Mesenchymal stem cell (in vitro differentiated cells and primary cell): ENCODE data around the gene PDZD2.

Experiments
- DNase-seq: peaks from one replicate; pipeline ENCODE4 v3.0.0-alpha.2; 2013
- H2AFZ ChIP-seq: one replicate; pipeline ENCODE4 v1.6.1; 2013; ENCODE audit warnings: low read depth, mild to moderate bottlenecking, control low read depth, inconsistent platforms, low read length, moderate library complexity
- H2AK5ac ChIP-seq: 2 replicates; pipeline ENCODE4 v1.6.1; 2013; ENCODE audit warnings: low read length, moderate library complexity, mild to moderate bottlenecking, inconsistent platforms; ENCODE audit not compliant: severe bottlenecking
- H2BK120ac ChIP-seq: one replicate; pipeline ENCODE4 v1.6.1; 2013; ENCODE audit warnings: low read depth, mild to moderate bottlenecking, inconsistent platforms, low read length, moderate library complexity
- H2BK12ac ChIP-seq, 2 experiments: one replicate each; pipeline ENCODE4 v1.6.1; 2013; ENCODE audit warnings: inconsistent platforms in 2 of 2, low read length in 2 of 2, mild to moderate bottlenecking in 2 of 2, moderate library complexity in 2 of 2, control low read depth in 1 of 2
- H2BK15ac ChIP-seq: one replicate; pipeline ENCODE4 v1.6.1; 2013; ENCODE audit warnings: mild to moderate bottlenecking, low read depth, inconsistent platforms; ENCODE audit not compliant: poor library complexity, severe bottlenecking
- H2BK5ac ChIP-seq: 2 replicates; pipeline ENCODE4 v1.6.1; 2013; ENCODE audit warnings: low read depth, mild to moderate bottlenecking, low read length, control low read depth, inconsistent platforms; ENCODE audit not compliant: poor library complexity, severe bottlenecking
- H3K14ac ChIP-seq, 2 experiments: one replicate each; pipeline ENCODE4 v1.6.1; 2013; ENCODE audit warnings: inconsistent platforms in 2 of 2, low read length in 2 of 2, control low read depth in 1 of 2, mild to moderate bottlenecking in 1 of 2, moderate library complexity in 1 of 2
- H3K18ac ChIP-seq, 2 experiments: one replicate each; pipeline ENCODE4 v1.6.1; 2013; ENCODE audit warnings: inconsistent platforms in 2 of 2, low read length in 2 of 2, control low read depth in 1 of 2, low read depth in 1 of 2, mild to moderate bottlenecking in 1 of 2
- H3K23ac ChIP-seq, 2 experiments: one replicate each; pipeline ENCODE4 v1.6.1; 2013; ENCODE audit warnings: inconsistent platforms in 2 of 2, low read length in 2 of 2, mild to moderate bottlenecking in 2 of 2, moderate library complexity in 2 of 2, control low read depth in 1 of 2
- H3K27ac ChIP-seq: 2 replicates; pipeline ENCODE4 v1.5.1; 2013; ENCODE audit warnings: mild to moderate bottlenecking, moderate library complexity, low read length, control low read depth, inconsistent platforms; ENCODE audit not compliant: poor library complexity, severe bottlenecking
- H3K27me3 ChIP-seq, 2 experiments: 2 replicates each; pipeline versions ENCODE4 v1.6.1 to v1.7.0; 2013; ENCODE audit warnings: low read length in 2 of 2, mild to moderate bottlenecking in 2 of 2, moderate library complexity in 2 of 2, control low read depth in 1 of 2, inconsistent platforms in 1 of 2; ENCODE audit not compliant: control insufficient read depth in 1 of 2, insufficient read depth in 1 of 2
- H3K36me3 ChIP-seq, 2 experiments: 2 replicates each; pipeline versions ENCODE4 v1.6.1 to v1.7.0; 2013; ENCODE audit warnings: low read length in 2 of 2, control low read depth in 1 of 2, inconsistent platforms in 1 of 2, low read depth in 1 of 2, mild to moderate bottlenecking in 1 of 2; ENCODE audit not compliant: insufficient read depth in 2 of 2, control insufficient read depth in 1 of 2
- H3K4ac ChIP-seq, 2 experiments: one replicate each; pipeline ENCODE4 v1.6.1; 2013; ENCODE audit warnings: inconsistent platforms in 2 of 2, low read length in 2 of 2, mild to moderate bottlenecking in 2 of 2, moderate library complexity in 2 of 2, control low read depth in 1 of 2, low read depth in 1 of 2
- H3K4me1 ChIP-seq: 2 replicates; pipeline ENCODE4 v1.6.1; 2013; ENCODE audit warnings: low read depth, low read length, control low read depth; ENCODE audit not compliant: control insufficient read depth, insufficient read depth
- H3K4me2 ChIP-seq: 2 replicates; pipeline ENCODE4 v1.6.1; 2013; ENCODE audit warnings: low read length, mild to moderate bottlenecking, inconsistent platforms; ENCODE audit not compliant: poor library complexity, severe bottlenecking
- H3K4me3 ChIP-seq, 2 experiments: 2 replicates each; pipeline versions ENCODE4 v1.5.1 to v1.7.0; 2013; ENCODE audit warnings: low read length in 2 of 2, mild to moderate bottlenecking in 2 of 2, control low read depth in 1 of 2, low read depth in 1 of 2; ENCODE audit not compliant: insufficient read depth in 1 of 2
- H3K79me1 ChIP-seq: replicated peaks from 2 replicates; pipeline ENCODE4 v1.6.1; 2013; ENCODE audit warnings: mild to moderate bottlenecking, control low read depth, low read length, inconsistent platforms; ENCODE audit not compliant: poor library complexity, severe bottlenecking
- H3K9ac ChIP-seq: 2 replicates; pipeline ENCODE4 v1.7.0; 2013; ENCODE audit warnings: mild to moderate bottlenecking, low read length, moderate library complexity
- H3K9me3 ChIP-seq: 2 replicates; pipeline ENCODE4 v1.7.0; 2013; ENCODE audit warnings: mild to moderate bottlenecking, low read length; ENCODE audit not compliant: control insufficient read depth
- H4K8ac ChIP-seq: one replicate; pipeline ENCODE4 v1.6.1; 2013; ENCODE audit warnings: inconsistent platforms, mild to moderate bottlenecking, low read length, moderate library complexity
- H4K91ac ChIP-seq: one replicate; pipeline ENCODE4 v1.6.1; 2013; ENCODE audit warnings: mild to moderate bottlenecking, low read length, inconsistent platforms
- WGBS: methylation state at CpG from one replicate; pipeline ENCODE4 v1.1.7; 2013; ENCODE audit warnings: mixed read lengths; 5-methylcytosine and 5-hydroxymethylcytosine counted together

The PDZD2 gene

GRCh38 chr5:31626156-31626555 is 12.8 kb upstream of the PDZD2 start:
- no peak overlapping the region for H2AK5ac ChIP-seq
- no peak overlapping the region for H4K91ac ChIP-seq
- peaks cover 1% of the 10 kb centered on the region for H3K4me1 ChIP-seq
- H2AFZ ChIP-seq: no peak overlapping the region
- H3K4me3 ChIP-seq: no peak overlapping the region
- no peak overlapping the region for H2BK5ac ChIP-seq
- H3K4me2 ChIP-seq: no peak overlapping the region
- no peak overlapping the region for H3K9ac ChIP-seq
- no peak overlapping the region for H2BK120ac ChIP-seq
- WGBS: 79% methylated on average over 3 of the region's 3 CpGs
- no peaks in the 10 kb centered on the region for H3K36me3 ChIP-seq
- H2BK15ac ChIP-seq: no peak overlapping the region
- H3K9me3 ChIP-seq: no peaks in the 10 kb centered on the region
- H3K79me1 ChIP-seq: no peaks in the 10 kb centered on the region
- H2BK12ac ChIP-seq: no peak overlapping the region
- H3K14ac ChIP-seq: no peak overlapping the region
- no peak for DNase-seq
- H3K27me3 ChIP-seq: peaks cover 15 to 28% of the 10 kb centered on the region in 2 experiments
- no peak overlapping the region for H3K18ac ChIP-seq
- H4K8ac ChIP-seq: no peak overlapping the region
- no peak overlapping the region for H3K23ac ChIP-seq
- H3K4ac ChIP-seq: no peak overlapping the region
- no peak overlapping the region for H3K27ac ChIP-seq

DNA sequence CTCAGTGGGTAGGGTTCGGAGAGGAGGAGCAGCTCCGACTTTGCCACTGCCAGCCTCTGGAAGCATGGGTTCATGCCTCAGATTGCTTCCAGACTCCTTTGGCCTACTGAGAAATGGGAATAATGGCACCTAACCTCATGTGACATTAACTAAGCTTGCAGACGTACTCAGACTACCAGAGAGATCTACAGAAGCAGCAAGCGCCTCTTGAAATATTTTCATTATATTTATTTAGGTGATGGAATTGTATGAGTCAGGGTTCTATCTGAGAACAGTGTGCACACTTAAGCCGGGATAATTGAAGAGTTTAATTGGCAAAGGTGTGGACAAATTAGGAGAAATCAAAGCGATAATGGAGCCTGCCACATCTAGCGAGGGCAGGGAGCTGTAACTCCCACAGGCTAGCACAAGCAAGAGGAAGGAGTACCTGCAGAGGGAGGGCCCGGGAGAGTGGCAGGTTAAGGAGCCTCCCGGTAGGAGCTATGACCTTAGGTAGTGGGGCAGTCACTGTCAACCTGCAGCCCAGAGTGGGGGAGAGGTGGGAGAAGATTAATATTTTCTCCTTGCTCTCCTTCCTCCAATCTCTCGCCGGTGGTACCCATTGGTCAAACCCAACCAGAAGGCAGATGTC is 12.2 kb upstream of the PDZD2 start:
- Histone ChIP-seq H3K27ac (no peak overlapping the region), H3K23ac (no peak overlapping the region), H2BK120ac (no peak overlapping the region), H3K14ac (no peak overlapping the region), H2AK5ac (no peak overlapping the region), H3K27me3 (peaks cover 15 to 29% of the 10 kb centered on the region in 2 experiments), H2BK15ac (no peak overlapping the region), H4K91ac (no peak overlapping the region), H4K8ac (no peak overlapping the region), H3K9ac (no peak overlapping the region), H3K18ac (no peak overlapping the region), H3K4me3 (no peak overlapping the region), H3K4ac (no peak overlapping the region), H3K4me2 (no peak overlapping the region), H3K4me1 (peaks cover 1% of the 10 kb centered on the region), H3K9me3 (no peaks in the 10 kb centered on the region), H3K79me1 (no peaks in the 10 kb centered on the region), H2BK12ac (no peak overlapping the region), H2AFZ (no peak overlapping the region), H3K36me3 (no peaks in the 10 kb centered on the region), H2BK5ac (no peak overlapping the region)
- no peak for DNase-seq
- 87% methylated on average over 11 of the region's 11 CpGs for WGBS

GRCh38 chr5:31630931-31631330 is 8.0 kb upstream of the PDZD2 start:
- no peaks in the 10 kb centered on the region for H3K36me3 ChIP-seq
- no peak overlapping the region for H2BK5ac ChIP-seq
- H2AK5ac ChIP-seq: no peak overlapping the region
- peak overlapping the region; percentile 13 for H4K91ac ChIP-seq
- no peak overlapping the region for H3K18ac ChIP-seq
- peaks cover 13 to 36% of the 10 kb centered on the region in 2 experiments for H3K27me3 ChIP-seq
- no peak overlapping the region for H3K9ac ChIP-seq
- DNase-seq: no peak
- 89% methylated on average over 7 of the region's 7 CpGs for WGBS
- no peak overlapping the region for H4K8ac ChIP-seq
- no peak overlapping the region for H3K4me3 ChIP-seq
- H3K27ac ChIP-seq: no peak overlapping the region
- H3K4me2 ChIP-seq: no peak overlapping the region
- H2BK120ac ChIP-seq: no peak overlapping the region
- no peak overlapping the region for H2BK15ac ChIP-seq
- H3K4me1 ChIP-seq: peaks cover 1% of the 10 kb centered on the region
- no peak overlapping the region for H2BK12ac ChIP-seq
- no peak overlapping the region for H3K4ac ChIP-seq
- H3K14ac ChIP-seq: peak overlapping the region in 1 of 2 experiments; percentile 13
- no peaks in the 10 kb centered on the region for H3K79me1 ChIP-seq
- H3K9me3 ChIP-seq: no peaks in the 10 kb centered on the region
- no peak overlapping the region for H3K23ac ChIP-seq
- no peak overlapping the region for H2AFZ ChIP-seq

GRCh38 chr5:31632460-31632859 is 6.5 kb upstream of the PDZD2 start:
- no peak overlapping the region for H3K14ac ChIP-seq
- peaks cover 1% of the 10 kb centered on the region for H3K4me1 ChIP-seq
- H4K8ac ChIP-seq: no peak overlapping the region
- H3K9me3 ChIP-seq: no peaks in the 10 kb centered on the region
- H3K9ac ChIP-seq: no peak overlapping the region
- H3K27me3 ChIP-seq: peaks cover 7 to 33% of the 10 kb centered on the region in 2 experiments
- H2BK15ac ChIP-seq: no peak overlapping the region
- no peak for DNase-seq
- H3K18ac ChIP-seq: no peak overlapping the region
- H2BK120ac ChIP-seq: no peak overlapping the region
- no peak overlapping the region for H4K91ac ChIP-seq
- H3K27ac ChIP-seq: no peak overlapping the region
- no peak overlapping the region for H3K23ac ChIP-seq
- no peak overlapping the region for H3K4me3 ChIP-seq
- no peak overlapping the region for H2AFZ ChIP-seq
- no peak overlapping the region for H2AK5ac ChIP-seq
- H3K36me3 ChIP-seq: no peaks in the 10 kb centered on the region
- H2BK12ac ChIP-seq: no peak overlapping the region
- H2BK5ac ChIP-seq: no peak overlapping the region
- H3K4me2 ChIP-seq: no peak overlapping the region
- no peaks in the 10 kb centered on the region for H3K79me1 ChIP-seq
- WGBS: 83% methylated on average over 1 of the region's 1 CpG
- H3K4ac ChIP-seq: no peak overlapping the region
